ENCODE results near the gene KCNK6.
"Not testable (repeated sequence)": the region's sequence is repeated elsewhere in the genome, so short reads cannot be mapped to it uniquely, and the experiment has no call there.

Gene KCNK6

DNA sequence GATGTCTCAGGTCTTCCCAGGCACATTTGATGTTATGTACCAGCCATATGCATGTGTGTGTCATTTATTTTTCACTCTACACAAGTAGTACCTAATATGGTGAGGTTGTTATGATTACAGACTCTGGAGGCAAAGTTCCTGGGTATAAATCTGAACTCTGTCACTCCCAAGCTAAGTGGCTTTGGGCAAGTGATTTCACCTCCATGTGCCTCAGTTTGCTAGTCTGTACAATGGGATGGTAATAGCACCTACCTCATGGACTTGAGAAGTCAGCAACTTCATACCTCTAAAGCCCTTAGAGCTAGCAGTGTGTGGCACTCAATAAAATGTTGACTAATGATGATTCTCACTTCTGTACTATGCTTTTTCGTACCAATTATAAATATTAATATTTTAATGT is 12.1 kb downstream of the KCNK6 start:
- in situ Hi-C loops (cut with MboI; ENCODE audit: low sequenced_read_pairs, unreplicated experiment): loop anchor here (5.0 to 10.0 kb wide), 2 partner anchors 94 to 437 kb away; no protein-coding TSS in a partner anchor
- TF ChIP-seq, protein P1, sequence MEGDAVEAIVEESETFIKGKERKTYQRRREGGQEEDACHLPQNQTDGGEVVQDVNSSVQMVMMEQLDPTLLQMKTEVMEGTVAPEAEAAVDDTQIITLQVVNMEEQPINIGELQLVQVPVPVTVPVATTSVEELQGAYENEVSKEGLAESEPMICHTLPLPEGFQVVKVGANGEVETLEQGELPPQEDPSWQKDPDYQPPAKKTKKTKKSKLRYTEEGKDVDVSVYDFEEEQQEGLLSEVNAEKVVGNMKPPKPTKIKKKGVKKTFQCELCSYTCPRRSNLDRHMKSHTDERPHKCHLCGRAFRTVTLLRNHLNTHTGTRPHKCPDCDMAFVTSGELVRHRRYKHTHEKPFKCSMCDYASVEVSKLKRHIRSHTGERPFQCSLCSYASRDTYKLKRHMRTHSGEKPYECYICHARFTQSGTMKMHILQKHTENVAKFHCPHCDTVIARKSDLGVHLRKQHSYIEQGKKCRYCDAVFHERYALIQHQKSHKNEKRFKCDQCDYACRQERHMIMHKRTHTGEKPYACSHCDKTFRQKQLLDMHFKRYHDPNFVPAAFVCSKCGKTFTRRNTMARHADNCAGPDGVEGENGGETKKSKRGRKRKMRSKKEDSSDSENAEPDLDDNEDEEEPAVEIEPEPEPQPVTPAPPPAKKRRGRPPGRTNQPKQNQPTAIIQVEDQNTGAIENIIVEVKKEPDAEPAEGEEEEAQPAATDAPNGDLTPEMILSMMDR (IDR thresholded peaks at IDR 0.05; ENCODE audit: borderline replicate concordance, control extremely low read depth, extremely low read depth, insufficient read depth, missing control alignments): no peak
- no peak for DNase-seq (ENCODE audit: low spot score)

DNA sequence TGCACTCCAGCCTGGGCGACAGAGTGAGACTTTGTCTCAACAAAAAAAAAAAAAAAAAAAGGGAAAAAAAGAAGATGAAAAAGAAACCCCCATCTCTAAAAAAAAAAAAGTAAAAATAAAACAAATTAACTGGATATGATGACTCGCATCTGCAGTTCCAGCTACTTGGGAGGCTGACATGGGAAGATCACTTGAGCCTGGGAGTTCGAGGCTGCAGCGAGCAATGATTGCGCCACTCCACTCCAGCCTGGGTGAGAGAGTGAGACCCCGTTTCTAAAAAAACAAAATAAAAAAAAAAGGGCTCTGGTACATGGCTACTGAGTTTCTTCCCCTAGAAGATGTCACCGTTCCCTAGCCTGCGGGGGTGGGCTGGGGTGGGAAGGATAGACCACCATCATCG is 13.6 kb downstream of the KCNK6 start:
- TF ChIP-seq, protein P1 (IDR thresholded peaks at IDR 0.05; ENCODE audit: borderline replicate concordance, control extremely low read depth, extremely low read depth, insufficient read depth, missing control alignments): no peak
- in situ Hi-C loops (cut with MboI; ENCODE audit: low sequenced_read_pairs, unreplicated experiment): loop anchor here (5.0 to 10.0 kb wide), 2 partner anchors 96 to 438 kb away; no protein-coding TSS in a partner anchor
- no peak for DNase-seq (ENCODE audit: low spot score)

DNA sequence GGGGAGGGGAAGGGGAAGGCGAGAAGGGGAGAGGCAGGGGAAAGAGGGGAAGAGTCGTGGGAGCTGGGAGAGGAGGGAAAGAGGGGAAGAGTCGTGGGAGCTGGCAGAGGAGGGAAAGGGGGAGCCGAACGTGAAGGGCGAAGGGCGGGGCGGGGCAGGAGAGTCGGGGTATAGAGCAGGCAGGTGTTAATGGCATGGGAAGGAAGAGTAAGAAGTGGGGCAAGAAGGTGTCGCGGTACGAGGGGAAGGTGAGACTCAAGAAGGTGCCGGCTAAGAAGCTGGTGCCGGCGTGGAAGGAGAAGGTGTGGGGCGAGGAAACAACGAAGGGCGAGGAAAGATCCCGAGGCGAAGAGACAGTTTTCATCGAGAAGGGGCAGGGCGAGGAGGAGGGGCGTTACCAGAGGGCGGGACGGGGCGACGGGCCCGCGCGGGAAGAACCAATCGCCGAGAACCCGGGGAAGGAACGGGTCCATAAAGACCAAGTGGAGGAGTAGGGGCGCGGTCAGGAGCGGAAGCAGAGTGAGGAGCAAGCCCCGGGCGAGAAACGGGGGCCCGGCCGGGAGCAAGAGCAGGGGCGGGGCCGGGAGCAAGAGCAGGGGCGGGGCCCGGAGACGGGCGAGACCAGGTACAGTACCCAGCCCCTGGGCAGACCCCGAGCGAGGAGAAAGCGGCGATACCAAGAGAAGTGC is 16.4 kb downstream of the KCNK6 start:
- in situ Hi-C loops (cut with MboI; ENCODE audit: low sequenced_read_pairs, unreplicated experiment): loop anchor here (10.0 kb wide), 1 partner anchor 441 kb away; no protein-coding TSS in a partner anchor
- peak; percentile 95 for DNase-seq (ENCODE audit: low spot score)
- TF ChIP-seq, protein P1 (IDR thresholded peaks at IDR 0.05; ENCODE audit: borderline replicate concordance, control extremely low read depth, extremely low read depth, insufficient read depth, missing control alignments): no peak

DNA sequence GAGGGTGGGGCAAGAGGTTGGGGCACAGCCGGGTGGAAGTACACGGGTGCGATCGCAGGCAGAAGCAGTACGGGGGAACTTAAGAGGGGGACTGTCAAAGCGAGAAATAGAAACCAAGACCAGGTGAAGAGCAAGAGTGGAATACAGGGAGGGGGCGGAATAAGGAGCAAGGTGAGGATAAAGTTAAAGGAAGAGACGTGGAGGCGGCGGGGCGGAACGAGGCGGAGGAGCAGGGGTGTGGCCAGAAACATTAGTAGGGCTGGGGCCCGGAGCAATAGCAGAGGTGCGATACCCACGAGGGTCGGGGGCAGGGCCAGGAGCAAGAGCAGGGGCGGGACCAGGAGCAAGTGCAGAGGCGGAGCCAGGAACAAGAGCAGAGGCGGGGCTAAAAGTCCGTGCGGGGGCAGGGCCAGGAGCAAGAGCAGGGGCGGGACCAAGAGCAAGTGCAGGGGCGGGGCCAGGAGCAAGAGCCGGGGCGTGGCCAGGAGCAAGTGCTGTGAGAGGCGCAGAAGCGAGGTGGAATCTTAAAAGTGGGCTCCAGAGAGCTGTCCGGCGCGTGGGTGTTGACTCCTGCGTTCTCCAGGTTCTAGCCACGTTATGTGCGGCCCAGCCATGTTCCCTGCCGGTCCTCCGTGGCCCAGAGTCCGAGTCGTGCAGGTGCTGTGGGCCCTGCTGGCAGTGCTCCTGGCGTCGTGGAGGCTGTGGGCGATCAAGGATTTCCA is 17.2 kb downstream of the KCNK6 start:
- TF ChIP-seq, protein P1 (IDR thresholded peaks at IDR 0.05; ENCODE audit: borderline replicate concordance, control extremely low read depth, extremely low read depth, insufficient read depth, missing control alignments): no peak
- in situ Hi-C loops (cut with MboI; ENCODE audit: low sequenced_read_pairs, unreplicated experiment): loop anchor here (10.0 kb wide), 1 partner anchor 442 kb away; no protein-coding TSS in a partner anchor
- DNase-seq (ENCODE audit: low spot score): peak; percentile 97

DNA sequence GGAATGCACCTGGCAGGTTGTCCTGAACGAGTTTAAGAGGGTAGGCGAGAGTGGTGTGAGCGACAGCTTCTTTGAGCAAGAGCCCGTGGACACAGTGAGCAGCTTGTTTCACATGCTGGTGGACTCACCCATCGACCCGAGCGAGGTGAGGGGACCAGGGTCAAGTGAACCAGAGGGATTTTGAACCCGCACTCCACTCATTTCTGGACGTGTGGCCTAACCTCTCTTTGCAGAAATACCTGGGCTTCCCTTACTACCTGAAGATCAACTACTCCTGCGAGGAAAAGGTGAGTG is 17.7 kb downstream of the KCNK6 start:
- in situ Hi-C loops (cut with MboI; ENCODE audit: low sequenced_read_pairs, unreplicated experiment): loop anchor here (10.0 kb wide), 1 partner anchor 443 kb away; no protein-coding TSS in a partner anchor
- TF ChIP-seq, protein P1 (IDR thresholded peaks at IDR 0.05; ENCODE audit: borderline replicate concordance, control extremely low read depth, extremely low read depth, insufficient read depth, missing control alignments): no peak
- no peak for DNase-seq (ENCODE audit: low spot score)

DNA sequence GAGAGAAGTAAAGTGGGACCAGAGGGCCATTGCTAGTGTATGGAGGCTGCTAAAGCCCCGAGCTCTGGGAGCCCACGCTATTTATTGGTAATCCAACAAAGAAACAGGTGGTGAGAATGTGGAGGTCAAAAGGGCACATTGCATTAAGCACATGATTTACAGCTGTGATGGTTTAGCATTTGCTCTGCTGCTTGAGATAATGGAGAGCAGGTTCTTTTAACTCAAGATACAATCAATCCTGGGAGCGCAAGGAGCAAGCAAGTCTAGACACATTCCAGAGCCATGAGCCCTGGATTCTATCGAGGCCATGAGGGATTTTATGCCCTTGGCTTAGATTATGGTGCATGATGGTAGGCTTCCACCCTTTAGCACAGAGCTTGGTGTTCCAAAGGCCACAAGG is 19.4 kb downstream of the KCNK6 start:
- in situ Hi-C loops (cut with MboI; ENCODE audit: low sequenced_read_pairs, unreplicated experiment): loop anchor here (10.0 kb wide), 1 partner anchor 444 kb away; no protein-coding TSS in a partner anchor
- not testable (repeated sequence) for DNase-seq (ENCODE audit: low spot score)

DNA sequence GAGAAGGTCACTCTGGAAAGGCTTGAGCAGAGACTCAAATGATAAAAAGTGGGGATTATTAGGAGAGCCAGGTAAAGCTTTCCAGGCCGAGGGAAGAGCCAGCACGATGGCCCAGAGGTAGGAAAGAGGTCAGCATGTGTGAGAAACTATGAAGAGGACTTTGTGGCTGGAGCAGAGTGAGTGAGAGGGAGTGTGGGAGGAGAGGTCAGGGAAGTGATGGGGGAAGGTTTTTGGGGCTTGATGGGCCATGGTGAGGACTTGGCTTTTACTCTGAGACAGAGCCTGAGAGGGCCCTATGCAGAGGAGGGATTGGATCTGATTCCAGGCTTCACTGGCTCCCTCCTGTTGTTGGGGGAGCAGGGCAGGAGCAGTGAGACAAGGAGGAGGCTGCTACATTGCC is 21.3 kb downstream of the KCNK6 start:
- no peak for DNase-seq (ENCODE audit: low spot score)
- TF ChIP-seq, protein P1 (IDR thresholded peaks at IDR 0.05; ENCODE audit: borderline replicate concordance, control extremely low read depth, extremely low read depth, insufficient read depth, missing control alignments): no peak
- in situ Hi-C loops (cut with MboI; ENCODE audit: low sequenced_read_pairs, unreplicated experiment): no loop called here

All from GM13976 (cell line).